ENCODE measurements around the gene COTL1. TPM values are rescaled to one million over a fixed set of nuclear protein-coding genes. Genes with fewer than 3 reads are reported as not detected.

Gene COTL1
- total and polyA plus RNA-seq, 9 of the 15 experiments (the other 6 are each of a cell fraction or from before 2014, with no cell fraction given), result 27.7 to 185 (median 72.5) TPM

GRCh38 chr16:84553873-84554399 is 63.9 kb downstream of the COTL1 start:
- no peak for ATAC-seq
- 39% methylated on average over 11 of the region's 11 CpGs for WGBS (ENCODE audit: insufficient coverage, low coverage, missing lambda C conversion rate)
- no peaks in the 10 kb centered on the region for H3K79me2 ChIP-seq (ENCODE audit: control insufficient read depth, insufficient read depth, low read length)
- FAIRE-seq, result no peak
- in situ Hi-C loops (cut with MboI) (no loop called here), intact Hi-C loops (cut with micrococcal nuclease) (loop anchor here (5.0 kb wide), 1 partner anchor 42 kb away; no protein-coding TSS in a partner anchor)
- no peak overlapping the region for H3K9ac ChIP-seq (ENCODE audit: insufficient read depth in 1 of 2, low read depth in 2 of 2, low read length in 2 of 2)
- no peak for DNase-seq (ENCODE audit: extremely low read depth in 1 of 4, low spot score in 3 of 4)
- no TSS peak for BruUV-seq (replicated peaks)
- H3K27ac ChIP-seq (ENCODE audit: extremely low read depth, low read depth, low read length), result no peak overlapping the region
- ChIA-PET POLR2A (interaction anchor here (0.8 to 1.2 kb wide), 4 partner anchors 11 to 14 kb away, joined by 3 read pairs; no protein-coding TSS in a partner anchor), CTCF (ENCODE audit: low intra/inter-chr PET ratio) (no interaction called here)
- no peak overlapping the region for H3K4me2 ChIP-seq (ENCODE audit: insufficient read depth, low read length)
- no peak overlapping the region for H3K4me3 ChIP-seq
- no peaks in the 10 kb centered on the region for H3K9me3 ChIP-seq (replicated peaks; ENCODE audit: control insufficient read depth, insufficient read depth, low read depth, low read length)
- no peaks in the 10 kb centered on the region for H3K36me3 ChIP-seq (ENCODE audit: control insufficient read depth, insufficient read depth, low read length)
- no peak for TF ChIP-seq ADNP (tag; IDR thresholded peaks at IDR 0.05)
- TF ChIP-seq PHF8 (IDR thresholded peaks at IDR 0.05; ENCODE audit: borderline replicate concordance, low read length), result no peak
- TF ChIP-seq DIDO1 (tag; IDR thresholded peaks at IDR 0.05; ENCODE audit: low read depth), result no peak
- TF ChIP-seq SIN3B (IDR thresholded peaks at IDR 0.05; ENCODE audit: low read depth), result no peak
- no peak for TF ChIP-seq ZNF280A (IDR thresholded peaks at IDR 0.05; ENCODE audit: low read depth, partially characterized antibody)
- TF ChIP-seq ZNF512 (tag; IDR thresholded peaks at IDR 0.05), result no peak
- TF ChIP-seq POLR2G (IDR thresholded peaks at IDR 0.05; ENCODE audit: low read depth, low read length), result no peak
- no peak for TF ChIP-seq ZBTB2 (IDR thresholded peaks at IDR 0.05)
- TF ChIP-seq ZNF324 (CRISPR knock-in tag; IDR thresholded peaks at IDR 0.05), result no peak
- no peak for TF ChIP-seq FOXA3 (CRISPR knock-in tag; conservative IDR thresholded peaks at IDR 0.05 in 1 of 2, IDR thresholded peaks at IDR 0.05 in 1 of 2)
- TF ChIP-seq HEY1 (CRISPR knock-in tag; IDR thresholded peaks at IDR 0.05; ENCODE audit: borderline replicate concordance), result no peak
- TF ChIP-seq OTX1 (CRISPR knock-in tag; IDR thresholded peaks at IDR 0.05), result no peak
- no peak for TF ChIP-seq RUNX1 (IDR thresholded peaks at IDR 0.05; ENCODE audit: low read depth)
- TF ChIP-seq KHSRP (IDR thresholded peaks at IDR 0.05), result no peak
- TF ChIP-seq PURB (CRISPR knock-in tag; IDR thresholded peaks at IDR 0.05; ENCODE audit: low read depth), result no peak
- no peak for TF ChIP-seq TSC22D4 (tag; IDR thresholded peaks at IDR 0.05)
- TF ChIP-seq ZNF347 (CRISPR knock-in tag; IDR thresholded peaks at IDR 0.05; ENCODE audit: low read depth), result no peak
- no peak overlapping the region for H2AFZ ChIP-seq (ENCODE audit: low read depth, low read length)
- peaks cover 9 to 13% of the 10 kb centered on the region in 2 experiments; a peak in 4 of 5 replicates for H3K4me1 ChIP-seq (replicated peaks in 1 of 2; ENCODE audit: control insufficient read depth in 2 of 2, insufficient read depth in 2 of 2, low read length in 2 of 2)
- peaks cover 28 to 36% of the 10 kb centered on the region in 2 experiments for H3K27me3 ChIP-seq (ENCODE audit: control insufficient read depth in 2 of 2, insufficient read depth in 2 of 2, low read length in 2 of 2)
- H3K9me1 ChIP-seq (ENCODE audit: control insufficient read depth, insufficient read depth, low read length), result no peaks in the 10 kb centered on the region
- H4K20me1 ChIP-seq (replicated peaks; ENCODE audit: control insufficient read depth, insufficient read depth, low read length), result no peaks in the 10 kb centered on the region

All from K562 (cell line).